ENCODE measurements around the gene ZNF276.

The ZNF276 gene

DNA sequence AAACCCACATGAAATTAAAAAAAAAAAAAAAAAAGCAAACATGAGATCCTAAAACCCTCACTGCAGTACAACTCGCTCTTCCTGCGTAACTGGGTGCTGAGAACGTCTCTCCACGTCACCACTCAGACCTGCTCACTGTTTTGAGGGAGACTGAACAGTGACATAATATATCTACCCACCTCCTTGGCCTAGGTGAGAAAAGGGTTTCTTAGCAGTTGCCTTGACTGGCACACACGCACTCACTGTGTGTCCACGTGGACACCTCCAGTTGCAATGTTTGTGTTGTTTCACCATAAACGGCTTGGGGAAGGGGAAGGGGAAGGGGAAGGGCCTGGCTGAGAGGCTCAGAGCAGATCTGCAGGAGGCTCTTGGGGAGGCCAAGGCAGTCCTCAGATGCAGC, 63.1 kb downstream of the ZNF276 start:
- no peak for TF ChIP-seq CTCF (IDR thresholded peaks at IDR 0.05; ENCODE audit: low read depth, low read length)

GRCh38 chr16:89785523-89786155, 64.3 kb downstream of the ZNF276 start:
- no peak for TF ChIP-seq CTCF (IDR thresholded peaks at IDR 0.05; ENCODE audit: low read depth, low read length)
- no peak for DNase-seq (ENCODE audit: extremely low read depth, low read depth)

More for the DNA sequence above, 63.1 kb downstream of the ZNF276 start:
- DNase-seq (ENCODE audit: extremely low read depth, low read depth) = no peak

- no peak for DNase-seq (ENCODE audit: extremely low read depth, low read depth)
- no peak for TF ChIP-seq CTCF (IDR thresholded peaks at IDR 0.05; ENCODE audit: low read depth, low read length)
Measured at GRCh38 chr16:89786474-89787364, 65.4 kb downstream of the ZNF276 start.

DNA sequence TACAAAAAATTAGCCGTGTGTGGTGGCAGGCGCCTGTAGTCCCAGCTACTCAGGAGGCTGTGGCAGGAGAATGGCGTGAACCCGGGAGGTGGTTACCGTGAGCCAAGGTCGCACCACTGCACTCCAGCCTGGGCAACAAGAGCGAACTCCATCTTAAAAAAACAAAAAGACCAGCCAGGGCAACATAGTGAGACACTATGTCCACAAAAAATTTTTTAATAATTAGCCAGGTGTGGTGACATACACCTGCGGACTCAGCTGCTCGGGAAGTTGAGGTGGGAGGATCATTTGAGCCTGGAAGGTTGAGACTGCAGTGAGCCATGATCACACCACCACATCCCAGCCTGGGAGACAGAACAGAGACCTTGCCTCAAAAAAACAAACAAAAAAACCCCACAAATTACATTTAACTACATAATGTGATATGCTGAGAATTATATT, 66.0 kb downstream of the ZNF276 start:
- no peak for TF ChIP-seq CTCF (IDR thresholded peaks at IDR 0.05; ENCODE audit: low read depth, low read length)
- no peak for DNase-seq (ENCODE audit: extremely low read depth, low read depth)
